Measurements from ENCODE around the gene SMIM38. TPM values are rescaled to one million over a fixed set of nuclear protein-coding genes. Genes with fewer than 3 reads are reported as not detected.

SMIM38 gene
- total and polyA plus RNA-seq, 9 donors: 0.11 to 0.98 (median 0.27) TPM

DNA sequence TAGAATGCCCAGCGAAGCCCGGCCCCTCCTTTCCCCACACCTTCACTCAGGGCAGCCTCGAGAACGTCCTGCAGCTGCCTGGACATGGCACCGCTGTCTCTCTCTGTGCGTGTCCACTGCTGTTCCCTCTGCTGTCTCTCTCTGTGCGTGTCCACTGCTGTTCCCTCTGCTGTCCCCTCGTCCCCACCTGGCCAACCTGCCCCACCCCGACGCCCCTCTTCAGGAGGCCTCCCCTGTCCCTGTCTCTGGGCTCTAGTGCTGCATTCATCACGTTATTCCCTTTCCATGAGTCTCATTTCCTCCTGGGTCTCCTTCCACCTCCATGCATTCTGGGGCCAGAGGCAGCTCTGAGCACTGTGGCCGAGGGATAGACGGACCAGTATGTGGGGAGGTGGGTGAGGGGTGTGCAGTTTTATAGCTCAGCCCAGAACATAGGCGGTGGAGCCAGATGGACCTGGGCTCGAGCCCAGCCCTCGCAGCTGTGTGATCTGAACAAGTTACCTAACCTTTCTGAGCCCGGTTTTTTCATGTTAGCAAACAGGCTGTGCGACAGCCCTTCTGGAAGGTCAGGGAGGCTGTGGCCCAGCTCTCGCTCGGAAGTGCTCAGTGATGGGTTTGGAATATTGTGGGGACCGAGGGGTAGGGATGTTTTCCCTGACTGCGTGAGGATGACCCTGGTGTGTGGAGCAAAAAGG lies 41.9 kb upstream of the SMIM38 start:
- WGBS (ENCODE audit: insufficient coverage): 63% methylated on average over 20 of the region's 22 CpGs
- no peaks in the 10 kb centered on the region for H3K36me3 ChIP-seq (ENCODE audit: control insufficient read depth, insufficient read depth, low read length)
- no peak overlapping the region for H3K27ac ChIP-seq (ENCODE audit: low read length)
- peaks cover 7% of the 10 kb centered on the region for H3K27me3 ChIP-seq (ENCODE audit: control insufficient read depth, insufficient read depth, low read length)
- peaks cover 46% of the 10 kb centered on the region for H3K4me1 ChIP-seq (ENCODE audit: control insufficient read depth, insufficient read depth, low read length)
- DNase-seq: no peak
- H3K9me3 ChIP-seq (replicated peaks; ENCODE audit: control insufficient read depth, low read depth, low read length): no peaks in the 10 kb centered on the region
- H3K4me3 ChIP-seq (ENCODE audit: low read length): no peak overlapping the region

DNA sequence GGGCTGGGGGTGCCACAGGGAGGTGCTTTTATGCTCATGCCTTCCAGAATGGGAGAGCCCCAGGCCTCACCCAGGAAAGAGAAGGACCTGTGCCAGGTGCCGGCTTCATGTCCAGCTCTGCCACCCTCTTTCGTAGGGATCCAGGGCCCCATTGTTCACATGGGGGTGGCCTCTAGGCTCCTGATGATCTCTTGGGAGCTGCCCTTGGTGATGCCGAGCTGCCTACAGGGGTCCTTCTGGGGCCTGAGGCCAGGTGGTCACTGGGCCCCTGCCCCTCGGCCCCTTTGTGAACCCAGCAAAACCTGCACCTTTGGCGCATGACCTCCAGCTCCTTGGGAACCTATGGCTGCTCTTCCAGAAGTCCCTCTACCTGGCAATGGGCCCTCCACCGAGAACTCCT lies 41.4 kb upstream of the SMIM38 start:
- Histone ChIP-seq H3K4me1 (ENCODE audit: control insufficient read depth, insufficient read depth, low read length) (peaks cover 46% of the 10 kb centered on the region), H3K27ac (ENCODE audit: low read length) (no peak overlapping the region), H3K9me3 (replicated peaks; ENCODE audit: control insufficient read depth, low read depth, low read length) (peaks cover 3% of the 10 kb centered on the region), H3K4me3 (ENCODE audit: low read length) (no peak overlapping the region), H3K36me3 (ENCODE audit: control insufficient read depth, insufficient read depth, low read length) (no peaks in the 10 kb centered on the region), H3K27me3 (ENCODE audit: control insufficient read depth, insufficient read depth, low read length) (peaks cover 6% of the 10 kb centered on the region)
- no peak for DNase-seq
- WGBS (ENCODE audit: insufficient coverage): 86% methylated on average over 5 of the region's 6 CpGs

DNA sequence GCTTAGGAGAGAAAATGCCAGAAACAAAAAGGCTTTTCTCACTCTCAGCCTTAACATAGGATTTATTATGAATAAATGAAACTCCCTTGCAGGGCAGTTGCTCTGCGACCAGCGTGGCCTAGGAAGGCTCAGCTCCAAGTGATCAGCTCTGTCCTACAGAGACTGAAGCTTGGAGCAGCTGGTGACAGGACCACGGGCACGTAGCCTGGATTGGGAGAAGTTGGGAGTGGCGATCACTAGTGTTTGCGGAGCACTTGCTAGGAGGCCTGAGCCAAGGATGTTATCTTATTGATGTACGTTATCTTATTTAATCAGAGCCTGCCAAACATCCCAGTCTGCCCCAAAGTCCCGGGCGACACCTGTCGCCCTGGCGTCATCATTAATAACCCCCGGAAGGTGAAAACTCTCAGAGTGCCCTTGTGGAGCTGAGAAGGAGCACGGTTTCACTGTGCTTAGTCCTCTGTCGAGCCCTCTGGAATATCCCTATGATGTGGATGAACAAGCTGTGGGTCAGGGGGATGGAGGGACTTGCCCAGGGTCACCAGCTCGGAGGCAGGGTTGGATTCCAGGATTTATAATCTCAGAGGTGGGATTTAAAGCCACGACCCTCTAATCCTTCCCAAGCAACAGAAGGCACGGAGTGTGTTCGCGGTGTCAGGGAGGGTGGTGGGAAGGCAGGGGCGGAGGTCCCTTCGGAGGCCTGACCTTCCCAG lies 40.8 kb upstream of the SMIM38 start:
- H3K27ac ChIP-seq (ENCODE audit: low read length): no peak overlapping the region
- peaks cover 3% of the 10 kb centered on the region for H3K9me3 ChIP-seq (replicated peaks; ENCODE audit: control insufficient read depth, low read depth, low read length)
- H3K4me1 ChIP-seq (ENCODE audit: control insufficient read depth, insufficient read depth, low read length): peaks cover 46% of the 10 kb centered on the region
- WGBS (ENCODE audit: insufficient coverage): 76% methylated on average over 9 of the region's 21 CpGs
- peaks cover 5% of the 10 kb centered on the region for H3K27me3 ChIP-seq (ENCODE audit: control insufficient read depth, insufficient read depth, low read length)
- H3K4me3 ChIP-seq (ENCODE audit: low read length): no peak overlapping the region
- H3K36me3 ChIP-seq (ENCODE audit: control insufficient read depth, insufficient read depth, low read length): no peaks in the 10 kb centered on the region
- no peak for DNase-seq

DNA sequence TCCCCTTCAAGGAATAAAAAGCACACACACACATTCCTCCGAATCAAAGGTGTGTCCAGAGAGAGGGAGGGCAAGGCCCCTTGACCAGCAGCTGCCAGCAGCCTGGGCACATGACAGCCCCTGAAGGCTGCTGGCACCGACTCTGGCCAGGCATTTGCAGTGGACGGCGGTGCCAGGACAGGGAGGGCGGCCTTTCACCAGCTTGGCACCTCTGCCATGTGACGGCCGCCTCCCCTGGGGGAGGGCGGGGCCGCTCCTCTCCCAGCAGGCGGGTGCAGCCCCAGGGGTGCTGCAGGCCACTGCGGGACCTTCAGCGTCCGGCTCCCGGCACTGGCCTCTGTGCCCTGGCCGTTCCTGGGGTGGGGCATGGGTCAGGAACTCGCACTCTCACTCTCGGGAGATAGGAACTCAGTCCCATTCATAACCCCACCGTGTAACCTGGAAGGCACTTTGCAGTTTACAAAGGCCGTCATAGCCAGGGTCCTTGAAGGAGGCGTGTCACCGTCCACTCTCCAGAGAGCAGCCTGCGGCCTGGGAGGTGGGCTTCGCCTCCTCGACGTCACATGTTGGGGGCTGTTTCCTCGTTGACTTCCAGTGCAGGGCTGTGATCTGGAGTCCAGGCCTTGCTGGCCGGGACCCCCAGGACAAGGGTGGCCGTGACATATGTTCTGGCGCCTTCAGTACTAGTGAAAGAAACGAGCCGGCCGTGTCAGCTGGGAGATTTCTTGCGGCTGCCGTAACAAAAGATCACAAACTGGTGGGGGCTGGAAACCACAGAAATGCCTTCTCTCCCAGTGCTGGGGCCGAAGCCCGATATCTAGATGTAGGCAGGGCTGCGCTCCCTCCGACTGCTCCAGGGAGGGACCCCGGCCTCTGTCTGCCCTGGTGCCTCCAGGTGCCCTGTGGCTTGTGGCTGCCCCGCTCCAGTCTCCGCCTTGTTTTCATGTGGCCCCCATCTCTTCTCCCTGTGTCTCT lies 39.9 kb upstream of the SMIM38 start:
- Histone ChIP-seq H3K27me3 (ENCODE audit: control insufficient read depth, insufficient read depth, low read length) (peaks cover 5% of the 10 kb centered on the region), H3K4me1 (ENCODE audit: control insufficient read depth, insufficient read depth, low read length) (peaks cover 46% of the 10 kb centered on the region), H3K9me3 (replicated peaks; ENCODE audit: control insufficient read depth, low read depth, low read length) (peaks cover 3% of the 10 kb centered on the region), H3K36me3 (ENCODE audit: control insufficient read depth, insufficient read depth, low read length) (no peaks in the 10 kb centered on the region), H3K4me3 (ENCODE audit: low read length) (no peak overlapping the region), H3K27ac (ENCODE audit: low read length) (no peak overlapping the region)
- DNase-seq: no peak
- 61% methylated on average over 40 of the region's 41 CpGs for WGBS (ENCODE audit: insufficient coverage)

DNA sequence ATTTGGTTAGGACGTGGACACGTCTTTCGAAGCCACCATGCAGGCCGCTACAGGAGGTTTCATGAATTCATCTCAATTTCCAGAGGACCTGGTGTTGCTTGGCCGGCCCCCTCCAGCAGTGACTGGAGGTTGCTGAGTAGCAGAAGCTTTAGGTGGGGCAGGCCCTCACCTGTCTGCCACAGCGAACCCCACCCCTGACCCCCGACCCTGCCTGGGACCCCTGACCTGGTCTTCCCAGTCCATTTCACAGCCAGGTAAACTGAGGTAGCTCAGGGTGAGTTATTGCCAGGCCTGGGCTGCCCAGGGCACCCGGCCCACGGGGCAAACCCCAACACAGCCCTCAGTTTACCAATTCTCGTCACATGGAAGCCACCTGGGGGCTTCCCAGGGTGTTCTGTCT lies 39.1 kb upstream of the SMIM38 start:
- Histone ChIP-seq H3K27ac (ENCODE audit: low read length) (no peak overlapping the region), H3K36me3 (ENCODE audit: control insufficient read depth, insufficient read depth, low read length) (no peaks in the 10 kb centered on the region), H3K4me3 (ENCODE audit: low read length) (no peak overlapping the region), H3K9me3 (replicated peaks; ENCODE audit: control insufficient read depth, low read depth, low read length) (peaks cover 3% of the 10 kb centered on the region), H3K4me1 (ENCODE audit: control insufficient read depth, insufficient read depth, low read length) (peaks cover 48% of the 10 kb centered on the region), H3K27me3 (ENCODE audit: control insufficient read depth, insufficient read depth, low read length) (peaks cover 3% of the 10 kb centered on the region)
- DNase-seq: no peak
- 92% methylated on average over 9 of the region's 10 CpGs for WGBS (ENCODE audit: insufficient coverage)

DNA sequence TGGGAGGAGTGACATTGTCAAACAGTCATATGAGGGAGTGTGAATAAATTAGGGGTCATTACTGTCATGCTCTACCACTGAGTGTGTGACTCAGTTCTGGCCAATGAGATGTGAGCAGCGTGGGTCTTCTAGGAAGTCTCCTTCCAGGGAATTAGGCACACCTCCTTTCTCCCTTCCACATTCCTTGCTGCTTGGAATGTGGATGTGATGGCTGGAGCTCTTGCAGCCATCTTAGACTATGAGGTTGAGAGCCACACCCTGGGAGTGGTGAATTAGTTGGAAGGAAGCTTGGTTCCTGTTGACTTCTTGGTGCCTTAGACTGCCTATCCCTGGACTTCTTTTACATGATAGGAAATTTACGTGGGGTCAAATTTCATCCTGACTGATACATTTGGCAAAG lies 36.5 kb upstream of the SMIM38 start:
- no peak overlapping the region for H3K27ac ChIP-seq (ENCODE audit: low read length)
- no peak overlapping the region for H3K4me3 ChIP-seq (ENCODE audit: low read length)
- H3K36me3 ChIP-seq (ENCODE audit: control insufficient read depth, insufficient read depth, low read length): no peaks in the 10 kb centered on the region
- DNase-seq: no peak
- H3K4me1 ChIP-seq (ENCODE audit: control insufficient read depth, insufficient read depth, low read length): peaks cover 49% of the 10 kb centered on the region
- no CpG with 5 or more reads among the region's 2 CpGs for WGBS (ENCODE audit: insufficient coverage)
- H3K27me3 ChIP-seq (ENCODE audit: control insufficient read depth, insufficient read depth, low read length): peaks cover 5% of the 10 kb centered on the region
- peaks cover 3% of the 10 kb centered on the region for H3K9me3 ChIP-seq (replicated peaks; ENCODE audit: control insufficient read depth, low read depth, low read length)

DNA sequence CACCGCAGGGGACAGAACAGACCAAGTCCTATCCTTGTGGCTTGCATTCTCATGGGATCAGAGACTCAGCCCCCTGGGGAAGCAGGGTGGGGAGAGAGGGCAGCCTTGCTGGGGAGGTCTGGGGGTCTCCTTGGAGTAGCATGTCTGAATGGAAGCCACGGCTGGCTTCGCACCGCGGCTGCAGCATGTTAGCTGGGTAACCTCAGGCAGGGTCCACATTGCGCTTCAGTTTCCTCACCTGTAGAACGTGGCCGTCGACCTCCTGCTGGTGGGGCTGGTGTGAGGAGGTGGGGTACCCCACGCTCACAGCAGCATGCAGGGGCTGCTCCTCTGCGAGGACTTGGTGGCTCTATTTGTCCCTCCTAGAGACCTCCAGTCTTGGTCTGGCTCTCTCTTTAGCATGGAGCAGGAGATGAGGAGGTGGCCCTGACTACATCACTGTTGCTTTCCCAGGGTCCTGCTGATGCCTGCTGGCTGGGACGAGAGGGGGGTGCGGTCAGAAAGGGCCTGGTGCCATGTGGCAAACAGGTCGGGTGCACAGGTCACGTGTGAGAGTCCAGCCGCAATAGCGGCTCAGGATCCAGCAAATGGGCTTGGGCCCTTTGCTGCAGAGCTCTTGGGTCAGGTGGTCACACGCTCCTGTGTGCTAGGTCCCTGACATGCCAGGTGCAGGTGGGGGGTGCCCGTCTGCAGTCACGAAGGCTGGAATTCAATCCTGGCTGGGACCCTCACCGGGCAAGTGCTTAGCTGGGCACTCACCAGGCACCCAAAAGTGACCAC lies 35.4 kb upstream of the SMIM38 start:
- Histone ChIP-seq H3K4me3 (ENCODE audit: low read length) (no peak overlapping the region), H3K9me3 (replicated peaks; ENCODE audit: control insufficient read depth, low read depth, low read length) (peaks cover 3% of the 10 kb centered on the region)

DNA sequence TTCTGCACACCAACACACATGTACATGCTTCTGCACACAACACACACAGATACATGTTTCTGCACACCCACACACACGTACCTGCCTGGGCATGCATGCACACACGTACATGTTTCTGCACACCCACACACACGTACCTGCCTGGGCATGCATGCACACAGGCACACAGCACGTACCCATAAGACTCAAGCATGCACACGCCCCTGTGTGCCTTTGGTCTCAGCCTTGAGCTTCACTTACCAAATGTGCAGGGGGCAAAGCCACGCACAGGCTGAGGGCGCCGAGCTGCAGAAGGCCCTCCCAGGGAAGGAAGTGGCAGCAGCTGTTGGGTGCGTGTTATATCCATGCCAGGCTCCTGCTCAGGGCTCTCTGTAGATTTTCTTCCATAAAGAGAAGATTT lies 34.7 kb upstream of the SMIM38 start:
- Histone ChIP-seq H3K4me1 (ENCODE audit: control insufficient read depth, insufficient read depth, low read length) (peaks cover 33% of the 10 kb centered on the region), H3K36me3 (ENCODE audit: control insufficient read depth, insufficient read depth, low read length) (no peaks in the 10 kb centered on the region), H3K27me3 (ENCODE audit: control insufficient read depth, insufficient read depth, low read length) (peaks cover 2% of the 10 kb centered on the region), H3K27ac (ENCODE audit: low read length) (no peak overlapping the region), H3K9me3 (replicated peaks; ENCODE audit: control insufficient read depth, low read depth, low read length) (peaks cover 3% of the 10 kb centered on the region), H3K4me3 (ENCODE audit: low read length) (no peak overlapping the region)
- DNase-seq: no peak
- WGBS (ENCODE audit: insufficient coverage): 88% methylated on average over 5 of the region's 9 CpGs

More for the DNA sequence above, 35.4 kb upstream of the SMIM38 start:
- DNase-seq: no peak
- Histone ChIP-seq H3K4me1 (ENCODE audit: control insufficient read depth, insufficient read depth, low read length) (peaks cover 38% of the 10 kb centered on the region), H3K27ac (ENCODE audit: low read length) (no peak overlapping the region), H3K36me3 (ENCODE audit: control insufficient read depth, insufficient read depth, low read length) (no peaks in the 10 kb centered on the region), H3K27me3 (ENCODE audit: control insufficient read depth, insufficient read depth, low read length) (peaks cover 2% of the 10 kb centered on the region)
- WGBS (ENCODE audit: insufficient coverage): 82% methylated on average over 18 of the region's 21 CpGs

DNA sequence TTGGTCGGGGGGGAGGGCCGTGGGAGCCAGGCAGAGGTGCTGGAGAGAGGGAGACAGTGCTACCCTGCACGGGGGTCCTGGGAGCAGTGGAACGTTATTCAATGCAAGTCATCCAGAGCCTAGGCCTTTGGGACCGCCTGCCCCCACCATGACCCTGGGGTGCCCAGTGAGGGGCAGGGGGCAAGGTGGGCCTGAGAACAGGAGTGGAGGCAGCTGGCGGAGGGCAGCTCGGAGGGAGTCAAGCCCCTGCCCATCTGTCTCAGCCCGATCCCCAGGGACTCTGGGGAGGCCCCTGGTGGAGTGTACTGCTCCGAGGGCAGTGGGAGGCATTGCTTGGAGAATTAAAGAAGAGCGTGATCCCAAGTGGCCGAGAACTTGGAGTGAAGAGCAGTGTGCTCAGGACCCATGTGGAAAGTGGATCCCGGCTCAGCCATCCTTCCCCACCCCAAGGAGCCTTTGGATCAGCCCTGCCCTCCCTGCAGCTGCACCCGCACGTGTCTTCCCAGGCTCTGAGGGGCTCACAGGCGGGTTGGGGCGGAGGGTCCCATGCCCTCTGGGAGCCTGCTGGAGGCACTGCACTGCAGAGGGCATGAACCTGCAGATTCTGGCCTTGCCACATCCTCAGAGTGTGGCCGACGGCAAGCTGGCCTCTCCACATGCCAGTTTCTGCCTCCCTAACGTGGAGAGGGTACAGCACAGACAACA lies 34.0 kb upstream of the SMIM38 start:
- WGBS (ENCODE audit: insufficient coverage): 75% methylated on average over 16 of the region's 19 CpGs
- Histone ChIP-seq H3K36me3 (ENCODE audit: control insufficient read depth, insufficient read depth, low read length) (no peaks in the 10 kb centered on the region), H3K27ac (ENCODE audit: low read length) (no peak overlapping the region), H3K27me3 (ENCODE audit: control insufficient read depth, insufficient read depth, low read length) (peaks cover 2% of the 10 kb centered on the region), H3K4me3 (ENCODE audit: low read length) (no peak overlapping the region), H3K4me1 (ENCODE audit: control insufficient read depth, insufficient read depth, low read length) (peaks cover 36% of the 10 kb centered on the region), H3K9me3 (replicated peaks; ENCODE audit: control insufficient read depth, low read depth, low read length) (peaks cover 3% of the 10 kb centered on the region)
- no peak for DNase-seq
